Gastrocnemius medialis (tissue), 4 donors: Measurements from ENCODE around the gene RBBP8.

Source experiments
- POLR2A ChIP-seq, 2 donors: fragments of 450-650 bp; IDR thresholded peaks; one replicate each; pipeline ENCODE4 v1.6.1; 2017; ENCODE audit warnings: antibody characterized with exemption in 2 of 2, mild to moderate bottlenecking in 2 of 2, moderate library complexity in 2 of 2
- TF ChIP-seq, protein P1 (sequence below), 5 experiments: fragments of 450-650 bp in 3 of 5; fragments of 200-600 bp in 2 of 5; sonication (generic) in 2 of 5; IDR thresholded peaks in 4 of 5; conservative IDR thresholded peaks in 1 of 5; 1 replicate in 4 of 5; 2 replicates in 1 of 5; pipeline ENCODE4 v1.5.1; 2016 to 2019; ENCODE audit warnings: antibody characterized with exemption in 5 of 5, mild to moderate bottlenecking in 3 of 5, moderate library complexity in 3 of 5

GRCh38 chr18:22930089-22930713, 2.9 kb upstream of the RBBP8 start:
- TF ChIP-seq, protein P1, sequence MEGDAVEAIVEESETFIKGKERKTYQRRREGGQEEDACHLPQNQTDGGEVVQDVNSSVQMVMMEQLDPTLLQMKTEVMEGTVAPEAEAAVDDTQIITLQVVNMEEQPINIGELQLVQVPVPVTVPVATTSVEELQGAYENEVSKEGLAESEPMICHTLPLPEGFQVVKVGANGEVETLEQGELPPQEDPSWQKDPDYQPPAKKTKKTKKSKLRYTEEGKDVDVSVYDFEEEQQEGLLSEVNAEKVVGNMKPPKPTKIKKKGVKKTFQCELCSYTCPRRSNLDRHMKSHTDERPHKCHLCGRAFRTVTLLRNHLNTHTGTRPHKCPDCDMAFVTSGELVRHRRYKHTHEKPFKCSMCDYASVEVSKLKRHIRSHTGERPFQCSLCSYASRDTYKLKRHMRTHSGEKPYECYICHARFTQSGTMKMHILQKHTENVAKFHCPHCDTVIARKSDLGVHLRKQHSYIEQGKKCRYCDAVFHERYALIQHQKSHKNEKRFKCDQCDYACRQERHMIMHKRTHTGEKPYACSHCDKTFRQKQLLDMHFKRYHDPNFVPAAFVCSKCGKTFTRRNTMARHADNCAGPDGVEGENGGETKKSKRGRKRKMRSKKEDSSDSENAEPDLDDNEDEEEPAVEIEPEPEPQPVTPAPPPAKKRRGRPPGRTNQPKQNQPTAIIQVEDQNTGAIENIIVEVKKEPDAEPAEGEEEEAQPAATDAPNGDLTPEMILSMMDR (IDR thresholded peaks at IDR 0.05 in 4 of 5, conservative IDR thresholded peaks at IDR 0.05 in 1 of 5): peak in 4 of 5 experiments; percentile 21 to 64 (median 52)
- TF ChIP-seq POLR2A (IDR thresholded peaks at IDR 0.05): no peak
